Measurements from ENCODE around the gene ANKRD40. TPM values are rescaled to one million over a fixed set of nuclear protein-coding genes. Genes with fewer than 3 reads are reported as not detected.

The ANKRD40 gene
- total and polyA plus RNA-seq, 12 donors: 18.2 to 56.8 (median 42.7) TPM

GRCh38 chr17:50683434-50684287 is 24.1 kb downstream of the ANKRD40 start:
- Histone ChIP-seq H3K9me3 (no peaks in the 10 kb centered on the region), H3K4me1 (peaks cover 0 to 25% (median 15%) of the 10 kb centered on the region in 9 donors), H3K27ac (no peak overlapping the region), H3K4me3 (no peak overlapping the region), H3K36me3 (no peaks in the 10 kb centered on the region), H3K27me3 (no peaks in the 10 kb centered on the region)
- intact Hi-C loops (cut with DNase I): loop anchor here in 7 of 10 donors (5.0 to 10.0 kb wide), 3 partner anchors 51 to 199 kb away; partner anchors contain the start of genes ABCC3 (in 5 of the 7) and SPATA20 (in 3 of the 7)
- no peak for TF ChIP-seq CTCF (IDR thresholded peaks at IDR 0.05)
- DNase-seq (no peak), ATAC-seq (no peak)
- whole genome bisulfite sequencing, 2 donors: 93 to 96% methylated on average over 28 of the region's 28 CpGs

GRCh38 chr17:50682938-50683337 is 24.8 kb downstream of the ANKRD40 start:
- DNase-seq (no peak), ATAC-seq (no peak)
- H3K36me3 ChIP-seq: no peaks in the 10 kb centered on the region
- TF ChIP-seq CTCF (IDR thresholded peaks at IDR 0.05): no peak
- no peak overlapping the region for H3K27ac ChIP-seq
- H3K4me1 ChIP-seq: peaks cover 0 to 25% (median 15%) of the 10 kb centered on the region in 9 donors
- no peaks in the 10 kb centered on the region for H3K27me3 ChIP-seq
- H3K4me3 ChIP-seq: no peak overlapping the region
- no peaks in the 10 kb centered on the region for H3K9me3 ChIP-seq
- WGBS, 2 donors: 90 to 95% methylated on average over 3 of the region's 3 CpGs
- intact Hi-C loops (cut with DNase I): loop anchor here in 7 of 10 donors (5.0 to 10.0 kb wide), 3 partner anchors 51 to 198 kb away; partner anchors contain the start of genes ABCC3 (in 5 of the 7) and SPATA20 (in 3 of the 7)

GRCh38 chr17:50682441-50682840 is 25.3 kb downstream of the ANKRD40 start:
- ATAC-seq: no peak
- WGBS, 2 donors: 75 to 76% methylated on average over 3 of the region's 3 CpGs
- no peak overlapping the region for H3K4me3 ChIP-seq

More at GRCh38 chr17:50682441-50682840, 25.3 kb downstream of the ANKRD40 start:
- Histone ChIP-seq H3K36me3 (no peaks in the 10 kb centered on the region), H3K27ac (no peak overlapping the region), H3K4me1 (peaks cover 0 to 25% (median 15%) of the 10 kb centered on the region in 9 donors), H3K9me3 (no peaks in the 10 kb centered on the region), H3K27me3 (no peaks in the 10 kb centered on the region)
- DNase-seq: no peak
- intact Hi-C loops (cut with DNase I): loop anchor here in 7 of 10 donors (5.0 to 10.0 kb wide), 3 partner anchors 50 to 198 kb away; partner anchors contain the start of genes ABCC3 (in 5 of the 7) and SPATA20 (in 3 of the 7)
- no peak for TF ChIP-seq CTCF (IDR thresholded peaks at IDR 0.05)
